NT2/D1 (cell line): ENCODE data around the gene IDH3G.

ENCODE experiments used
- DNase-seq: peaks from one replicate; pipeline ENCODE4 v3.0.0-alpha.2; 2011; ENCODE audit warnings: low read depth, low spot score
- H3K27me3 ChIP-seq: 2 replicates; pipeline ENCODE4 v1.6.0; 2011; ENCODE audit warnings: mild to moderate bottlenecking; ENCODE audit not compliant: insufficient read length, insufficient read depth
- H3K36me3 ChIP-seq: 2 replicates; pipeline ENCODE4 v1.6.1; 2011; ENCODE audit warnings: mild to moderate bottlenecking, low read length, mixed read lengths; ENCODE audit not compliant: insufficient read depth, insufficient read length
- H3K4me1 ChIP-seq: 2 replicates; pipeline ENCODE4 v1.5.1; 2011; ENCODE audit not compliant: insufficient read depth, insufficient read length
- H3K4me3 ChIP-seq: 2 replicates; pipeline ENCODE4 v1.5.1; 2011; ENCODE audit warnings: low read depth; ENCODE audit not compliant: insufficient read length
- H3K9ac ChIP-seq: 2 replicates; pipeline ENCODE4 v1.6.0; 2011; ENCODE audit warnings: low read depth; ENCODE audit not compliant: insufficient read length
- H3K9me3 ChIP-seq: 2 replicates; pipeline ENCODE4 v1.5.1; 2011; ENCODE audit warnings: mild to moderate bottlenecking, low read length; ENCODE audit not compliant: insufficient read depth
- SUZ12 ChIP-seq: IDR thresholded peaks from 2 replicates; pipeline ENCODE4 v1.6.1; 2011; ENCODE audit not compliant: insufficient read length, insufficient read depth; ENCODE audit errors: extremely low read depth
- YY1 ChIP-seq: IDR thresholded peaks from 2 replicates; pipeline ENCODE4 v1.6.1; 2011; ENCODE audit not compliant: insufficient read length, insufficient read depth
- ZNF274 ChIP-seq: IDR thresholded peaks from 2 replicates; pipeline ENCODE4 v1.6.1; 2011; ENCODE audit warnings: mild to moderate bottlenecking, low read depth, low read length

Gene IDH3G

DNA sequence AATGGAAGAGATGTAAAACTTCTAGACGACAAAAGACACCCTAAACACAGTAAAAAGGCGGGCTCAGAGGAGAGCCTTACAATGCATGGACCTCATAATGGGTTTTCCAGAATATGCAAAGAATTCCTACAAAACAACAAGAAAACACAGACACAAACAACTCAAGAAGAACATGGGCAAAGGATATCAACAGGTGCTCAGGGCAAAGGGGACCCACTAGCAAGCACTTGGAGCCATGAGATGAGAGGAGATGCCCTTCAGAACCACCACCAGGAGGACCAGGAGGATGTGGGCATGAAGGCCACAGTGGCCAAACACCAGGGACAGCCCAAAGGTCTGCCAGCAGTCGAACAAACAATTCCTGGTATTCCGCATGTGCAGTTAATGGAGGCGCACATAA lies 19.0 kb upstream of the IDH3G start:
- no peaks in the 10 kb centered on the region for H3K27me3 ChIP-seq
- no peak overlapping the region for H3K9ac ChIP-seq
- no peak for TF ChIP-seq YY1
- TF ChIP-seq SUZ12, result no peak
- TF ChIP-seq ZNF274, result no peak

DNA sequence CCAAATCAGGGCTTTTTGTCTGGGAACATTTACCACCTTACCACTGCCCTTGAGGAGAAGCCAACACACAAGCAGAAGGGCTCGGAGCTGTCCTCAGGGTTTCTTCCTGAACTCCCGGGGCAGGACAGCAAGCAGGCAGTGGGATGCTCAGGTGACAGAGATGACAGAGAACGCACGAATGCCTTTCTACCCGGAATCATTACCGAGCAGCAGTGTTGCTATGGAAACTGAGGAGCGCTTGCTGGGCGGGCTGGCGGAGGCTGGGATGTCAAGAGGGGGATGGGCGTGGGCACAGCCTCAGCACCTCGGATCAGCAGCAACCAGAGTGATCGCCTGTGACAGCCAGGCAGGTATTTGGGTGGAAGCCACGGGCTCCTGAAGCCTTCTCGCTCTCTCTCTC lies 18.0 kb upstream of the IDH3G start:
- peaks cover 2% of the 10 kb centered on the region for H3K4me1 ChIP-seq
- no peak for DNase-seq
- H3K27me3 ChIP-seq, result no peaks in the 10 kb centered on the region
- no peaks in the 10 kb centered on the region for H3K9me3 ChIP-seq
- H3K4me3 ChIP-seq, result no peak overlapping the region
- no peaks in the 10 kb centered on the region for H3K36me3 ChIP-seq
- no peak overlapping the region for H3K9ac ChIP-seq
- TF ChIP-seq ZNF274 (no peak), SUZ12 (no peak), YY1 (no peak)

More for the DNA sequence above, 19.0 kb upstream of the IDH3G start:
- Histone ChIP-seq H3K9me3 (no peaks in the 10 kb centered on the region), H3K4me3 (no peak overlapping the region), H3K4me1 (peaks cover 2% of the 10 kb centered on the region), H3K36me3 (no peaks in the 10 kb centered on the region)
- no peak for DNase-seq

DNA sequence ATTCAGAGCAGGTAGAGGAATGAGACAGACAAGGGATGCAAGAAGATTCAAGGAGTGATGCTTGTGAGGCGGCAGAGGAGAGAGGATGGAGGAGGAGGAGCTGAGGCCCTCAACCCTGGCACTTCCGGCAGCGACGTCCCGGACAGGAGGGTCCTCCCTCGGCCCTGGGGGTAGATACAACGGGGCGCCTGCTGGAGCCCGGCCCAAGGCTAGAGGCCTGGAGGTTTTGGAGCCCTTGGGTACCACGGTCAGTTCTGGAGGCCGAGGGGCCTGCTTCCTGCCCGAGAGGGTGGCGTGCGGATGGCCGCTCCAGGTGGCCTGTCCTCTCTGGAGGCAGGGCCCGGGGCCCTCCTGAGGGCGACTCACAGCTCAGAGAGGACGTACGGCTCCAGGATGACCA lies 13.8 kb upstream of the IDH3G start:
- Histone ChIP-seq H3K9ac (no peak overlapping the region), H3K4me3 (no peak overlapping the region), H3K9me3 (no peaks in the 10 kb centered on the region), H3K36me3 (no peaks in the 10 kb centered on the region), H3K27me3 (no peaks in the 10 kb centered on the region), H3K4me1 (no peaks in the 10 kb centered on the region)
- no peak for DNase-seq
- TF ChIP-seq YY1 (no peak), SUZ12 (no peak), ZNF274 (no peak)

DNA sequence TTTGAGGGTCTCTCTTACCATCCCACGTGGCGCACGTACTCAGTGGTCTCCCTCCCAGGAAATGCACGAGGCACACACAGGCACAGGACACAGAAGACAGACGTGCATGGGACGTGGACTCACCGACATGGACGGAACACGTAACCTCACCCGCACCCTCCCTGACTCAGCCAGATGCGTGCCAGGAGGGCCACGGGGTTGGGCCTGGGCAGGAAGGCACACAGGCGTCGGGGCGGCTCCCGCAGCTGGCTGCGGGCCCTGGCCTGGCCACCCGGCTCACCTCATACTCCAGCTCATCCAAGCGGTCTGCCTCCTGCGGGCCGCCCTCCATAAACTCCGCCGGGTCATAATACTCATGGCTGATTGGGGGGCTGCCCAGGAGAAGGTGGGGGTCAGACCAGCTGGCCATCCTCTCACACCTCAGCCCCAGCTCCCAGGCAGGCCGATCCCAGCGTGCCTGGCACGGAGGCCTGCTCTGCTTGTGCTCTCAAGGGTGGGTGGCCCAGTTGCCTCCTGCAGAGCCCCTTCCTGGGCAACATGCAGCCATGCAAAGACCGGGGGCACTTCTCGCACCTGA lies 12.9 kb upstream of the IDH3G start:
- H3K36me3 ChIP-seq, result no peaks in the 10 kb centered on the region
- H3K9ac ChIP-seq, result no peak overlapping the region
- H3K4me1 ChIP-seq, result no peaks in the 10 kb centered on the region
- H3K9me3 ChIP-seq, result no peaks in the 10 kb centered on the region
- TF ChIP-seq YY1, result no peak
- TF ChIP-seq SUZ12, result no peak
- no peak for TF ChIP-seq ZNF274
- no peak for DNase-seq
- no peak overlapping the region for H3K4me3 ChIP-seq
- no peaks in the 10 kb centered on the region for H3K27me3 ChIP-seq

DNA sequence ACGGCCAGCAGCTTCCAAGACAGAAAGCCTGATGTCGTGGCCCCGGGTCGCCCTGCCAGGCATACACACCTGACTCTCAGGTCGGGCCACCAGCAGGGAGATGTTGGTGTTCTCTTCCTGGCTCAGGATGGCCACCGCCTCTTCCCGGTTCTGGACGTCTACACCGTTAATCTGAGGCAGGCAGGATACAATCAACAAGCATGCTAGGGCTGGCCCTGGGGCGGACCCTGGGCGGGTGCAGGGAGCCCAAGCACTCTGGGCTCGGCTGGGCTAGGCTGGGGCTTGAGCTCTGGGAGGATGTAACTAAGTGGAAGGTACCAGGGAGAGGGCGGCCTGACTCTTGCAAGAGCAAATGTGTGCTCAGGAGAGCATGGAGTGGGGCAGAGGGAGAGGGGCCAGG lies 11.3 kb upstream of the IDH3G start:
- Histone ChIP-seq H3K36me3 (peaks cover 3% of the 10 kb centered on the region), H3K4me1 (no peaks in the 10 kb centered on the region), H3K27me3 (no peaks in the 10 kb centered on the region), H3K9ac (no peak overlapping the region), H3K4me3 (no peak overlapping the region), H3K9me3 (no peaks in the 10 kb centered on the region)
- DNase-seq, result no peak
- no peak for TF ChIP-seq ZNF274
- no peak for TF ChIP-seq SUZ12
- no peak for TF ChIP-seq YY1

DNA sequence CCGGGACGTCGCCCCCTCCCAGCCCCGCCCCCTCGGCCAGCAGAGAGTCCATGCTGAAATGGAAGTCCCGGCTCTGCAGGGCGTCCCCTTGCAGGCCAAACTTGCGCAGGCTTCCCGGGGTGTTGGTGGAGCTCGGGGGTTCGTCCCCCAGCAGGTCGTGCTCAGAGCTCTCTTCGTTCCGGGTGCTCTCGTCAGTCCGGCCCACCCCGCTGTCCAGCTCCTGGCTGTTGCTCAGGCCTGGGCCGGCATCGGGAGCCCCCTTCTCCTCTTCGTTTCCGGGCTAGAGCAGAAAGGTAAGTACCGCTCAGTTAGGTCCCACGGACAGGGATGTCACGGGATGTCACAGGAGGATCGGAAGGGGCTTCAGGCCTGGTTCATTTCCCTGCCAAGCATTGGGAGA lies 10.4 kb upstream of the IDH3G start:
- Histone ChIP-seq H3K4me3 (no peak overlapping the region), H3K36me3 (peaks cover 3% of the 10 kb centered on the region), H3K4me1 (no peaks in the 10 kb centered on the region), H3K27me3 (no peaks in the 10 kb centered on the region), H3K9ac (no peak overlapping the region), H3K9me3 (no peaks in the 10 kb centered on the region)
- TF ChIP-seq SUZ12 (no peak), ZNF274 (no peak), YY1 (no peak)
- no peak for DNase-seq

DNA sequence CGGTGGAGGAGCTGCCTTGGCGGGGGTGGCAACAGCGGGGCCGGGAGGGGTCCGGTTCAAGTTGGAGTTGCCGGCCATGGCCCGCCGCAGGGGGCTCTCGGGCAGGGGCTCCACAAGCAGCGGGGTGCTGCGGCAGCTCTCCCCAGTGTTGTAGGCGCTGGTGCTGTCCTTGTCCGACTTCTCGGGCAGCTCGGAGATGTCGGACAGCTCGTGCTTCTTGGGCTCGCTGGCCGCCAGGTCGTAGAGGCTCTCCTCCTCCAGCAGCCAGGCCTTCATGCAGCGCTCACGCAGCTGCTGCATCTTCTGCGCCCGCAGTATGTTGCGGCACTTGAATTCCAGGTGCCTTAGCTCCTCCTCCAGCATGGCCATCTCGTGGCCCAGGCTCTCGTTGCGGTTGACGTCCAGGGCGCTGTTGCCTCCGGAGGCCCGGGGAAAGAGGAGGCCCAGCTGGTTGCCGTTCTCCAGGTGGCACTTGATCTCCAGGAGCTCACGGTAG lies 10.0 kb upstream of the IDH3G start:
- H3K36me3 ChIP-seq, result peaks cover 5% of the 10 kb centered on the region
- H3K4me3 ChIP-seq, result no peak overlapping the region
- H3K9me3 ChIP-seq, result no peaks in the 10 kb centered on the region
- H3K9ac ChIP-seq, result no peak overlapping the region
- TF ChIP-seq ZNF274 (no peak), YY1 (no peak), SUZ12 (no peak)
- no peaks in the 10 kb centered on the region for H3K27me3 ChIP-seq
- DNase-seq, result no peak
- H3K4me1 ChIP-seq, result no peaks in the 10 kb centered on the region
